Measurements from ENCODE around the gene EDN2. TPM values are rescaled to one million over a fixed set of nuclear protein-coding genes. Genes with fewer than 3 reads are reported as not detected.

The EDN2 gene
- total RNA-seq, 2 donors from 2014 or later: not detected

GRCh38 chr1:41494351-41495209 is 10.1 kb upstream of the EDN2 start:
- no peak for TF ChIP-seq CTCF (IDR thresholded peaks at IDR 0.05)
- Histone ChIP-seq H3K4me1 (ENCODE audit: control insufficient read depth in 1 of 2, low read depth in 2 of 2) (peaks cover 34 to 76% of the 10 kb centered on the region in 2 donors), H3K36me3 (no peaks in the 10 kb centered on the region), H3K27ac (peak overlapping the region in 1 of 2 donors; percentile 12), H3K27me3 (replicated peaks; ENCODE audit: insufficient read depth) (no peaks in the 10 kb centered on the region), H3K9me3 (no peaks in the 10 kb centered on the region), H3K4me3 (no peak overlapping the region)
- DNase-seq (ENCODE audit: low spot score) (no peak), ATAC-seq (ENCODE audit: insufficient number of reproducible peaks, low FRiP score, low read depth) (no peak)

- Histone ChIP-seq H3K4me3 (no peak overlapping the region), H3K9me3 (no peaks in the 10 kb centered on the region), H3K27me3 (replicated peaks; ENCODE audit: insufficient read depth) (no peaks in the 10 kb centered on the region), H3K4me1 (ENCODE audit: control insufficient read depth in 1 of 2, low read depth in 2 of 2) (peaks cover 26 to 68% of the 10 kb centered on the region in 2 donors), H3K36me3 (no peaks in the 10 kb centered on the region), H3K27ac (no peak overlapping the region)
- DNase-seq (ENCODE audit: low spot score) (no peak), ATAC-seq (ENCODE audit: insufficient number of reproducible peaks, low FRiP score, low read depth) (no peak)
- TF ChIP-seq CTCF (IDR thresholded peaks at IDR 0.05): no peak
Measured at GRCh38 chr1:41493626-41494350, 9.3 kb upstream of the EDN2 start.

- ATAC-seq (ENCODE audit: insufficient number of reproducible peaks, low FRiP score, low read depth) (no peak), DNase-seq (ENCODE audit: low spot score) (no peak)
- TF ChIP-seq CTCF (IDR thresholded peaks at IDR 0.05): no peak
- H3K9me3 ChIP-seq: no peaks in the 10 kb centered on the region
- peaks cover 20 to 61% of the 10 kb centered on the region in 2 donors for H3K4me1 ChIP-seq (ENCODE audit: control insufficient read depth in 1 of 2, low read depth in 2 of 2)
- H3K36me3 ChIP-seq: no peaks in the 10 kb centered on the region
- no peak overlapping the region for H3K4me3 ChIP-seq
- no peak overlapping the region for H3K27ac ChIP-seq
- H3K27me3 ChIP-seq (replicated peaks; ENCODE audit: insufficient read depth): no peaks in the 10 kb centered on the region
Measured at GRCh38 chr1:41493117-41493536, 8.6 kb upstream of the EDN2 start.

DNA sequence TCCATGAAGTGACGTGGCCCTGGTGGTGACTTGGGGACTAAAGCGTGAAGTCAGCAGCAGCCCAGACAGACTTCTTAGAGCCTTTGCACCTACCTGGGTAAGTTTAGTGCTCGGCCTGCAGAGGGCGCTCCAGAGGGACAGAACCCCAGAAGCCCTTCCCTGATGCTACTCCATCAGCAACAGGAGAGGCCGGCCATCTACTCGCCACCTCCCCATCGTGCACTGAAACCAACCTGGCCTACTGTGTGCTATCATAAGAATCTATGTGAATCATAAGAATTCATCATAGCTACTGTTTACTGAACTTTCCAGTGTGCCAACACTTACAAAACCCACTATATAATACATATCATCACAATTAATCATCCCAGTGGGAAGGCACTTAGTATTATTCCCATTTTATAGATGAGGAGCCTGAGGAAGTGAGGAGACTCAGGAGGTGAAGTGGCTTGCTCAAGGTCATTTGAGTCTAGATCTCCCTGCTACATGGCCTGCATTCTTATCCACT is 7.9 kb upstream of the EDN2 start:
- no peak for ATAC-seq (ENCODE audit: insufficient number of reproducible peaks, low FRiP score, low read depth)
- peak; percentile 36 for TF ChIP-seq CTCF (IDR thresholded peaks at IDR 0.05)
- no peak overlapping the region for H3K27ac ChIP-seq

GRCh38 chr1:41490911-41491310 is 6.4 kb upstream of the EDN2 start:
- H3K9me3 ChIP-seq: no peaks in the 10 kb centered on the region
- ATAC-seq (ENCODE audit: insufficient number of reproducible peaks, low FRiP score, low read depth) (no peak), DNase-seq (ENCODE audit: low spot score) (no peak)
- peaks cover 10 to 54% of the 10 kb centered on the region in 2 donors for H3K4me1 ChIP-seq (ENCODE audit: control insufficient read depth in 1 of 2, low read depth in 2 of 2)
- H3K4me3 ChIP-seq: no peak overlapping the region
- TF ChIP-seq CTCF (IDR thresholded peaks at IDR 0.05): no peak
- H3K36me3 ChIP-seq: no peaks in the 10 kb centered on the region
- H3K27me3 ChIP-seq (replicated peaks; ENCODE audit: insufficient read depth): no peaks in the 10 kb centered on the region
- H3K27ac ChIP-seq: no peak overlapping the region

More for the DNA sequence above, 7.9 kb upstream of the EDN2 start:
- Histone ChIP-seq H3K4me3 (no peak overlapping the region), H3K4me1 (ENCODE audit: control insufficient read depth in 1 of 2, low read depth in 2 of 2) (peaks cover 20 to 55% of the 10 kb centered on the region in 2 donors), H3K36me3 (no peaks in the 10 kb centered on the region), H3K9me3 (no peaks in the 10 kb centered on the region), H3K27me3 (replicated peaks; ENCODE audit: insufficient read depth) (no peaks in the 10 kb centered on the region)
- no peak for DNase-seq (ENCODE audit: low spot score)
